ENCODE data around the gene GPR17. TPM values are rescaled to one million over a fixed set of nuclear protein-coding genes. Genes with fewer than 3 reads are reported as not detected.

The GPR17 gene
- total and polyA plus RNA-seq, 8 donors = 0.35 to 1.9 TPM; not detected in 6

DNA sequence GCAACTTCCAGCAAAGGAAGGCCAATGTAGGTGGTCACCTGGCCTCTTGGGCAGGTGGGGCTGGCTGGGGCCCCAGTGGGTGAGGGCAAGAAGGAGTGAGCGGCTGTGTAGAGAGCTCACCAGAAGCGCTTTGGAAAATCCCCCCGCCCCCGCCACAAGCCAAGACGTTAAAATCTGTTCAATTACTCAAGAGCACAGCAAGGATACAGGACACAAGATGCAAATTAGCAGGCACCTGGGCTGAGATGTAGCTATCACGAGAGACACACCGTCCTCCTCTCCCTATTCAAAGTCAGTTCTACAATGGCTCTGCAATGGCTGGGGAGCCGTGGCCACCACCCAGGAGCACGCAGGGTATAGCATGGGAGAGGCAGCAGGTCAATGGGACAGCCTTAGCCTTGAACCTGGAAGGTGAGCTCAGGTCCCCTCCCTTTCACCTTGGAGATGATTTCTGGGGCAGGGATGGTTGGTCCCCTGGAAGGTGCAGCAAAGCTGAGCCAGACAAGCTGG is 38.5 kb upstream of the GPR17 start:
- Histone ChIP-seq H3K27me3 (no peaks in the 10 kb centered on the region), H3K27ac (no peak overlapping the region), H3K36me3 (no peaks in the 10 kb centered on the region), H3K9me3 (no peaks in the 10 kb centered on the region), H3K4me3 (no peak overlapping the region), H3K4me1 (no peaks in the 10 kb centered on the region)
- intact Hi-C loops (cut with DNase I) = no loop called here
- FAIRE-seq (no peak), ATAC-seq (no peak), DNase-seq (peak in 3 of 6 donors; percentile 5 to 39 (median 22))
- TF ChIP-seq, protein P1, sequence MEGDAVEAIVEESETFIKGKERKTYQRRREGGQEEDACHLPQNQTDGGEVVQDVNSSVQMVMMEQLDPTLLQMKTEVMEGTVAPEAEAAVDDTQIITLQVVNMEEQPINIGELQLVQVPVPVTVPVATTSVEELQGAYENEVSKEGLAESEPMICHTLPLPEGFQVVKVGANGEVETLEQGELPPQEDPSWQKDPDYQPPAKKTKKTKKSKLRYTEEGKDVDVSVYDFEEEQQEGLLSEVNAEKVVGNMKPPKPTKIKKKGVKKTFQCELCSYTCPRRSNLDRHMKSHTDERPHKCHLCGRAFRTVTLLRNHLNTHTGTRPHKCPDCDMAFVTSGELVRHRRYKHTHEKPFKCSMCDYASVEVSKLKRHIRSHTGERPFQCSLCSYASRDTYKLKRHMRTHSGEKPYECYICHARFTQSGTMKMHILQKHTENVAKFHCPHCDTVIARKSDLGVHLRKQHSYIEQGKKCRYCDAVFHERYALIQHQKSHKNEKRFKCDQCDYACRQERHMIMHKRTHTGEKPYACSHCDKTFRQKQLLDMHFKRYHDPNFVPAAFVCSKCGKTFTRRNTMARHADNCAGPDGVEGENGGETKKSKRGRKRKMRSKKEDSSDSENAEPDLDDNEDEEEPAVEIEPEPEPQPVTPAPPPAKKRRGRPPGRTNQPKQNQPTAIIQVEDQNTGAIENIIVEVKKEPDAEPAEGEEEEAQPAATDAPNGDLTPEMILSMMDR (IDR thresholded peaks at IDR 0.05) = no peak
- WGBS, 2 donors = 82 to 94% methylated on average over 9 of the region's 9 CpGs

DNA sequence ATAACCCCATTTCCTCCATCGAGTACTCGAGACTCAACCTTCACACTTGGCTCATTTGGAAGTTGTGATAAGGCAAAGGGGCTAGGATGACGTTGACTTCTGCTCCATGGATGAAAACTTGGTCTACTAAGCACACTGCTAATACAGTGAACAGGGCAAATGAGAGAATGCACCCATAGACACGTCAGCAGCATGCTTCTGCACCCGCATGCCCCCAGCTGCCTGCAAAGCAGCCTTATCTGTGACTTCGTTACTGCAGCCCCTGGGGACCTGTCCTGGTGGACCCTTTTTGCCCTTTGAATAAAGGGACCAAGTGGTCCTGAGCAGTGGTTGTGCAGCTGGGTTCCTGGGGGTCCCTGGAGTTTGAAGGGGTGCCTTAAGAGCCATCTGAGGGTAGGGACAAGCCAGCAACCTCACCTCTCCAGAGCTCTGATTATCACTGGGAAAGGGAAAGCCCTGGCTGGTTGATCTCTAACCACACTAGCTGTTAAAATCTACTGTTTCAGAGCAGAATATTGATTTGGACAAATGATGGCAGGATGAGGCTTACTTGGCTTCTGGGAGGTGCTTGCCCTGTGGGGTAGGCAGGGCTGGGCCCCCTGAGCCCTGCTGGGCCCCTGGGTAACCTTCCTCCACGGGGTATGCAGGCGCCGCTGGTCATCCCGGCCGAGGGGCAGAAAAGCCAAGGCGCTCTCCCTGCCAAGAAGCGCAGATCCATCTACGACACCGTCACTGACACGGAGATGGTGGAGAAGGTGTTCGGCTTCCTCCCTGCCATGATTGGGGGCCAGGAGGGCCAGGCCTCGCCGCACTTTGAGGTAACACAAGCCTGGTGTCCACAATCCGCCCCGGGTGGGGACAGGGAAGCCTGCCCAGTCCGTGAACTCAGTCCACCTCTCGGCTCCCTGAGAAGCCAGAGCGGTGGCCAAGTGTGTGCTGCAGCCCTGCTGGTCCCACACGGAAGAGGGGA is 37.6 kb upstream of the GPR17 start:
- Histone ChIP-seq H3K27me3 (no peaks in the 10 kb centered on the region), H3K4me1 (no peaks in the 10 kb centered on the region), H3K9me3 (no peaks in the 10 kb centered on the region), H3K27ac (no peak overlapping the region), H3K4me3 (no peak overlapping the region), H3K36me3 (no peaks in the 10 kb centered on the region)
- DNase-seq (peak in 3 of 6 donors; percentile 5 to 46 (median 42)), ATAC-seq (no peak), FAIRE-seq (no peak)
- TF ChIP-seq, protein P1 (IDR thresholded peaks at IDR 0.05) = no peak
- WGBS, 2 donors = 70 to 74% methylated on average over 25 of the region's 25 CpGs
- intact Hi-C loops (cut with DNase I) = no loop called here

DNA sequence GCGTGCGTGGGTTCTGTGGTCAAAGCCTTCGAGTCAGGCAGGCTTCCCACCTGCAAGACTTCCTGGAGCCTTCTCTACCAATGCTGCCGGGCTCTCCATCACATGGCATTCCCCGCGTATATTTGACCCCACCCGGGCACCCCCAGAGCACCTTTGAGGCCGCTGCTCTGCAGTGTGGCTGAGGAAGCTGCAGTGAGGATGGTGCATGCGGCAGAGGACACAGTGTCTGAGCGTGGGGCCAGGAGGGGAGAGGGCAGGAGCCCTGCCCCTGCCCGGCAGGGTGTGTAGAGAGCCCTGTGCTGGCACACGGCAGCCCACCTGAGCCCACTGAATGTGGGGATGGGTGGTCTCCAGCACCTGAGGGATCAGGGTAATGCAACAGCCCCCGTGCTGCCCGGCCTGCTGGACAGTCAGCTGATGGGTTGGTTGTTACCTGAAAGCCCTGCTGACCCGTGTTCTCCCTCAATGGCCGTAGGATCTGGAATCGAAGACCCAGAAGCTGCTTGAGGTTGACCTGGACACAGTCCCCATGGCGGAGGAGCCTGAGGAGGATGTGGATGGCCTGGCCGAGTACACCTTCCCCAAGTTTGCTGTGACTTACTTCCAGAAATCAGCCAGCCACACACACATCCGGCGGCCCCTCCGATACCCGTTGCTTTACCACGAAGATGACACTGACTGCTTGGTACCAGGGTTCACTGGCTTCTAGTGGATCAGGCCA is 36.8 kb upstream of the GPR17 start:
- H3K27ac ChIP-seq = no peak overlapping the region
- TF ChIP-seq, protein P1 (IDR thresholded peaks at IDR 0.05) = no peak
- no peaks in the 10 kb centered on the region for H3K27me3 ChIP-seq
- ATAC-seq = no peak
- DNase-seq = peak in 3 of 6 donors; percentile 7 to 51 (median 30)
- H3K36me3 ChIP-seq = no peaks in the 10 kb centered on the region
- no peak for FAIRE-seq
- H3K4me3 ChIP-seq = no peak overlapping the region
- no peaks in the 10 kb centered on the region for H3K9me3 ChIP-seq
- 81 to 89% methylated on average over 24 of the region's 24 CpGs for WGBS, 2 donors
- intact Hi-C loops (cut with DNase I) = no loop called here
- H3K4me1 ChIP-seq = no peaks in the 10 kb centered on the region

DNA sequence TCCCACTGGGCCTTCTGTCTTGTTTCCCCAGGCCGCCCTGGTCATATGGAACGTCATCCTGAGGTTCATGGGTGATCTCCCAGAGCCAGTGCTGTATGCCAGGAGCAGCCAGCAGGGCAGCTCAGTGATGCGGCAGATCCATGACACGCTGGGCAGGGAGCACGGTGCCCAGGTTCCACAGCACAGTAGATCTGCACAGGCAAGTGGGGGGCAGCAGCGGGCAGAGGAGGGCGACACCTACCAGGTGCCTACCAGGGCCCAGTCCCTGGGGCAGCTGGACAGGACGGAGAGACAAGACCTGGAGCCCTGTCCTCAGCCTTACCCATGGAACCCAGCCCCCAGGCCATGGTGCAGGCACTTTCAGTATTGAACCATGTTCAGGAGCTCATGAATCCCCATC is 36.1 kb upstream of the GPR17 start:
- ATAC-seq (no peak), FAIRE-seq (no peak), DNase-seq (peak in 2 of 6 donors; percentile 4 to 38)
- H3K4me1 ChIP-seq = no peaks in the 10 kb centered on the region
- intact Hi-C loops (cut with DNase I) = no loop called here
- no peaks in the 10 kb centered on the region for H3K36me3 ChIP-seq
- 89 to 96% methylated on average over 8 of the region's 8 CpGs for WGBS, 2 donors
- H3K27me3 ChIP-seq = no peaks in the 10 kb centered on the region
- no peak overlapping the region for H3K4me3 ChIP-seq
- no peaks in the 10 kb centered on the region for H3K9me3 ChIP-seq
- H3K27ac ChIP-seq = no peak overlapping the region
- TF ChIP-seq, protein P1 (IDR thresholded peaks at IDR 0.05) = no peak
